CD4-positive, alpha-beta T cell treated with Interleukin-17A for 4 hours (primary cell): ENCODE data around the gene PPFIA4.

Experiments used
- DNase-seq: peaks from one replicate; pipeline ENCODE4 v3.0.0-alpha.2; 2020; ENCODE audit warnings: mixed read lengths

PPFIA4 gene

GRCh38 chr1:203041351-203041932, 15.2 kb downstream of the PPFIA4 start:
- no peak for DNase-seq

GRCh38 chr1:203043830-203044545, 17.7 kb downstream of the PPFIA4 start:
- no peak for DNase-seq

GRCh38 chr1:203044546-203045250, 18.4 kb downstream of the PPFIA4 start:
- DNase-seq, result no peak

- no peak for DNase-seq
Measured at GRCh38 chr1:203045336-203045735, 19.0 kb downstream of the PPFIA4 start.

DNA sequence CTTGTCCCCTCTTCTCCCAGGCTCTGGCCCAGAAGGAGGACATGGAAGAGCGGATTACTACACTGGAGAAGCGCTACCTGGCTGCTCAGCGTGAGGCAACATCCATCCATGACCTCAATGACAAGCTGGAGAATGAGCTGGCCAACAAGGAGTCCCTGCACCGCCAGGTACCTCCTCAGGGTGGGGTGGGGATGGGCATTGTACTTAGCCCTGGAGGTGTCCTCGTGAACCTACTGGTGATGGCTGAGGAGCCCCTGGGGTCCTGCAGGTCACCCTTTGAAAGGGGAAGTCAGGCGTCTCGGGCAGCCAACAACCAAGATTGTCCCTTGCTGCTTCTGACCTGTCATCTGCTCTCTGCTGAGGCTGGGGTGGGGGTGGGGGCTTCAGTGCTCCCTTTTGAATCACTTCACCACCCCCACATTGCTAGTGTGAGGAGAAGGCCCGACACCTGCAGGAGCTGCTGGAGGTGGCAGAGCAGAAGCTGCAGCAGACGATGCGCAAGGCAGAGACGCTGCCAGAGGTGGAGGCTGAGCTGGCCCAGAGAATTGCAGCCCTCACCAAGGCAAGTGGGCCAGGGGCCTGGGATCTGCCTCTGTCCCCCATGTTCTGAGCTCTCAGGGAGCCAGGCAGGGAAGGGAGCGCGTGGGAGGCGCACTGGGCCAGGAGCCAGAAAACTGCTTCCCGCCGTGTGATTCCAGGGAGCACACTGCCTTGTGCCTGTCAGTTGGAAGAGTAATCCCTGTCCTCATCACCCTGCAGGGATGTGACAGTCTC, 19.7 kb downstream of the PPFIA4 start:
- DNase-seq, result no peak

DNA sequence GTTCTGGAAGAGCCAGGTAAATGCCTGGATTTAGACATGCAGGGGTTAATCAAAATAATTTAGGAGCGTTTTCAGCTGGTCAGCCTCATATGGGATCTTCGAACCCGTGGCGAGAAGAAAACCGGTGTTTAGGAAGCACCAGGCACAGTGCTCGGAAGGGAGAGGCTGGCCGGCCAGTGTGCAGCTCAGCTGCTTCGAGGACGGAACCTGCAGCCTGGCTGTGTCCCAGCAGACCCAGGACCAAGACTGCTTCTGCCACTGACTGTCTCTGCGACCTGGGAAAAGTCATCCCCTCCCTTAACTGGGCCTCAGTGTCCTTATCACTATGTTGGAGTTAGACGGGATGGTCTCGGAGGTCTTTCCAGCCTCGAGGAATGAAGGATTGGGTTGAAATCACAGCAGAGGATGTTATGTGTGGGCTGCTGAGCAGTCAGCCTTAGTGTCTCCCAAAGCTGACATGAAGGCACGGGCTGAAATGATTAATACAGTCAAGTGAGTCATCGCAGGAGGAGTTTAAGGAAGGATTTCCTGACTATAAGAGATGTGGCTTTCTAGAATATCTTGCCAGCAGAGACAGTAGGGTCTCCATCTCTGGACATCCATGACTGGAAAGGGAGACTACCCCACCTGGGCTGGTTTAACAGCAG, 20.8 kb downstream of the PPFIA4 start:
- DNase-seq, result no peak

- DNase-seq, result no peak
Measured at GRCh38 chr1:203048086-203048485, 21.8 kb downstream of the PPFIA4 start.

- DNase-seq, result no peak
Measured at GRCh38 chr1:203048555-203049051, 22.3 kb downstream of the PPFIA4 start.

- DNase-seq, result no peak
Measured at GRCh38 chr1:203049077-203049476, 22.8 kb downstream of the PPFIA4 start.

- no peak for DNase-seq
Measured at GRCh38 chr1:203049576-203050180, 23.4 kb downstream of the PPFIA4 start.

DNA sequence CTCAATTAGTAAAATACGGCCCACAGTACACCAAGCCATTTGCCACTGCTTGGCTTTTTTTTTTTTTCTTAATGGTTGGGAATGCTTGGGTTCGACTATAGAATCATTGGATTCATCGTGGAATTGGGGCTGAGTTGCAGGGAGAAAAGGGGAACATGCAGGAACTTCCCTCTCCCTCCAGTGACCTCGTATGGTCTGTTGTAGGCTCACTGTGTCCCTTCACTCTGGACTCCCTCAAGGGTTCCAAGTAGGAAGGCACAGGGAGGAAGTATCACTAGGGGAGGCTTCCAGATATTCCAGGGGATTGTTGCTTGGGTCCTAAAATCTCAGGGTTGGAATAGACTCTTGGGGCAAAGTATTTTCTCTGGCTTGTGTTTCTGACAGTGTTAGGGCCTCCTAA, 24.5 kb downstream of the PPFIA4 start:
- no peak for DNase-seq

- DNase-seq, result no peak
Measured at GRCh38 chr1:203051841-203052324, 25.6 kb downstream of the PPFIA4 start.

- DNase-seq, result no peak
Measured at GRCh38 chr1:203052601-203053000, 26.3 kb downstream of the PPFIA4 start.

- no peak for DNase-seq
Measured at GRCh38 chr1:203054184-203054583, 27.9 kb downstream of the PPFIA4 start.

DNA sequence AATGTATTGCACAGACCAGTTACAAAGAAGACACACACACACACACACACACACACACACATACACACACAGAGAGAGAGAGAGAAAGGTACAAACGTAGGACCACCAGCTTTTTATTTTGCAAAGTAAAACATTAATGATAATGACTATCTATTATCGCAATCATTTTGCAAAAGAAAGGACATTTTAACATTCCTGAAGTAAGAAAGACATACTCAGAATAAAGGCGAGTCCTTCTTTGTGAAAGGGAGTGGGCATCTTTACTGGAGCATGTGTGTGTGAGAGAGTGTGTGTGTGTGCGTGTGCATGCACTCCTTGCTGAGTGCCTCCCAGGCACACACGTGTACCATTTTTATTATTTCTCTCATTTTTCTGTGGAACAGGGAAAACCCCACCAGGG, 28.4 kb downstream of the PPFIA4 start:
- no peak for DNase-seq

GRCh38 chr1:203055161-203055799, 29.0 kb downstream of the PPFIA4 start:
- DNase-seq, result no peak

GRCh38 chr1:203056012-203056411, 29.7 kb downstream of the PPFIA4 start:
- no peak for DNase-seq

- DNase-seq, result no peak
Measured at GRCh38 chr1:203056516-203056915, 30.2 kb downstream of the PPFIA4 start.

GRCh38 chr1:203057911-203058675, 31.8 kb downstream of the PPFIA4 start:
- DNase-seq, result no peak

DNA sequence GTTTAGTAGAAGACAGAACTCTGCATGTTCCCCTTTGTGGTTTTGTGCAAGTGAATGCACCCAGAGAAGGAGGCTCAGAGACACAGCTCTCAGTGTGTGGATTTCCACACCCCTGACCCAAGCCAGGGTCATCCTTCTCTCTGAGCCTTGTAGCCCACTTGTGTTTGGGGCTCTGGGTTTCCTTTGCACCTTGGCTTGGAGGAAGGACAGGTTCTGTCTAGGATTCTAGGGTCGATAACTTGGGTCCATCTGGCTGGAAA, 32.3 kb downstream of the PPFIA4 start:
- DNase-seq, result no peak

- DNase-seq, result no peak
Measured at GRCh38 chr1:203059485-203059884, 33.2 kb downstream of the PPFIA4 start.
